EH (cell line): ENCODE measurements around the gene INSIG2.

Source experiments
- DNase-seq: peaks from one replicate; pipeline ENCODE4 v3.0.0-alpha.2; 2015; ENCODE audit warnings: low read depth

The INSIG2 gene

GRCh38 chr2:118088051-118089024, at the start of gene INSIG2:
TSS of gene INSIG2 (plus strand) at chr2:118088471. CDS start at chr2:118096557, 8,086 bp downstream.
- peak; percentile 95 for DNase-seq

DNA sequence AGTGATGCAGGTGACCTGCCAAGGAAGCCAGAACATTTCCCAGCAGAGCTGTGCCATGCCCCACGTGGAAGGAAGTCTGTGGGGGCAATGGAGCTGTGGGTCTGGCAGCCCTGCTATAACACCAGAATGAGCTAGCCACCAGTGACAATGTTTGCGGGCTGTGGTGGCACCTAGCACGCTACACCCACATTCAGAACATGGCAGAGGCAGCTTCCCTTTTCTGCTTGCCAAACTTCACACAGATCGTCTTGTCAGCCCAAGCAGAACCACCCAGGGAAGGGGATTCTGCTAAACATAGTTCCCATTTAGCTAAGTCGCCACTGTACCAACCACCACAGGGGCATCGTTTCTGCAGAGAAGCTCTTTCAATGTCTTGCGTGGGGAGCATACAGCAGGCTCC, 47.4 kb upstream of the INSIG2 start:
- no peak for DNase-seq

- DNase-seq: no peak
Measured at GRCh38 chr2:118044103-118044716, 44.1 kb upstream of the INSIG2 start.

- no peak for DNase-seq
Measured at GRCh38 chr2:118044854-118045253, 43.4 kb upstream of the INSIG2 start.

DNA sequence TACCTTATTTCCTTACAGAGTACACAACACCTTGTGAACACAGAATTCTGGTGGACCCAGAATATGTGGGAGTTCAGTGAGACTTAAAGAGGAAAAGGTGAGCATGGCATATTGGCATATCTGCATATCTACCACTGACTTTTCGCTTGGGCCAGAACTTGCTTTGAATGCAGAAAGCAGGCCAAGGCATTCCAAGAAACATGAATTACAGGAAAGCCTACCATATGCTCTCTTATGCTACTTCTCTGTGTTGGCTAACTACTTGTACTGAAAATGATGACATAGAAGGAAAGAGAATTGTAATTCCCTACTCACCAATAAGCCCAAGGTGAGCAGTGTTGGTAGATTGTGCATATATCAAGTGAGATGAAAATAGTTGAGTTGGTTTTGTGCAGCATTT, 43.0 kb upstream of the INSIG2 start:
- no peak for DNase-seq

DNA sequence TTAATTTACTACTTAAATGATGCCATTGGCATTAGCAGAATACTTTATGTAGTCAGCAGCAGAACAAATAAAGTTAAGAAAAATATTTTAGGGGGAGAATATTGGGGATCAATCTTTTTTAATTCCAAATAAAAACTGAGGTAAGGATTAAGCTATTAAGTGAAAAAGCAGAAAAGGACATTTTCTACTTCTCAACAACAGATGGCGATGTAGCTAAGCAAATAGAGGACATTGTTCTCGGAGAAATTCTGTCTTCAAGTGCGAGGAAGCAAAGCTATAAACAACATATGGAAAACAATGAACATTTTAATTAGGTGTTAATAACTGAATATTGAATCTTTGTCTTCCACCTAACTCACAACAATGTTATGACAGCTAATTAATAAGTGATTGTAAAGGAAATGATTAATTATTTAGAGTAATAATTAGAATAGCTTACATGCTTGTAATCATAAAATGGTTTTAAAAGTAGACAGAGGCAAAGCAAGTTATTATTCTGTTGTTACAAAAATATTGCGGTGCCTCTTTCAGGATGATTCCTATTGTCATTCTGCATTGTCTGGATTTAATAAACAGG, 41.5 kb upstream of the INSIG2 start:
- peak; percentile 50 for DNase-seq

DNA sequence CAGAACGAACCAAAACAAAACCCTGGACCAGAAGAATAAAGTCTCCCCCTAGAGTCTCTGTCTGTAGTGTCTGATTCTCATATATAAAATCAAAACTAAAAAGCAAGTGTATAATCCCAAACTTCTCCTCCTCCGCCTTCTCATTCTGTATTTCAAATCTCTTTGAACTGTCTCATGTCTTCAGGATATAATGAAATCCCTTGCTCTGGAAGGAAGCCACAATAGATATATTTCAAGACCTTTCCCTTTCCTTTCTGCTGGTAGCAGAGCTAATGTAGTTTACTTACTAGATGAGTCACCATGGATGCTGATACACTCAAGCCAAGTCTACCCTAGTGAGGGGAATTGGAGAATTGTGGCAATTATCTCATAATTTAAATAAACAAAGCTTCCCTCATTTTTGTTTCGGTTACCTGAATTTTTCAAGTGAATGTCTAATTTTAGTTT, 40.9 kb upstream of the INSIG2 start:
- peak; percentile 44 for DNase-seq

GRCh38 chr2:118048401-118048800, 39.9 kb upstream of the INSIG2 start:
- peak; percentile 12 for DNase-seq

- DNase-seq: no peak
Measured at GRCh38 chr2:118049140-118049815, 39.0 kb upstream of the INSIG2 start.

DNA sequence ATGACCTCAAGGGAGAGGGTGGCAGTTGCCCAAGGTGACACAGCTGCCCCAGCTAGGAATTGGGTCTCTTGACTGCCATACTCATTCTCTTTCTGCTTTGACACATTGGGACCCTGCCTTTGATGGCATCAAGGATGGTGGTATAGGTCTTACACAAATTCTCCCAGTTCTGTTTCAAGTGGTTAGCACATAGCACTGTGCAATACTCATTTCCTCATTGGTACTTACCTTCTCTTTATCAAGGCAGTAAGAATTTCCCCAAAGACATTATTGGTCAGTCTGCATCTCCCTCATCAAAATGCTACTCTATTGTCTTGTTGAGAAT, 38.5 kb upstream of the INSIG2 start:
- no peak for DNase-seq

GRCh38 chr2:118050386-118050785, 37.9 kb upstream of the INSIG2 start:
- peak; percentile 43 for DNase-seq

DNA sequence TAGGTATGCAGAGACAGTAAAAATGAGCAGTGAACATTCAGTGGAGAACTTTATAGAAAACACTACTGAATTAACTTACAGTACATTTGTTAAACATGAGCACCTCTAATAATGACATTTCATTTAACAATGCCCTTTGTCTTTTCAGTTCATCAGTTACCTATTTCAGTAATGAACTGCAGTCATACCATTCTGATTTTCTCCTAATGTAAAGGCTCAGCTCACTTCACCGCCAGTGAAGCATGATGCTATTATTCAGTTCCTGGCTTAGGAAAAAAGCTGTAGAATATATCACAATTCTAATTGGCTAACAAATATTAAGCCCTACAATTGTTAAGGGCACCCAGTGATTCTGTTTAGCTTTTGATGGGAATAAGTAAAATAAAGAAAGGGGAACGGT, 37.3 kb upstream of the INSIG2 start:
- no peak for DNase-seq

- DNase-seq: no peak
Measured at GRCh38 chr2:118051826-118052358, 36.4 kb upstream of the INSIG2 start.

DNA sequence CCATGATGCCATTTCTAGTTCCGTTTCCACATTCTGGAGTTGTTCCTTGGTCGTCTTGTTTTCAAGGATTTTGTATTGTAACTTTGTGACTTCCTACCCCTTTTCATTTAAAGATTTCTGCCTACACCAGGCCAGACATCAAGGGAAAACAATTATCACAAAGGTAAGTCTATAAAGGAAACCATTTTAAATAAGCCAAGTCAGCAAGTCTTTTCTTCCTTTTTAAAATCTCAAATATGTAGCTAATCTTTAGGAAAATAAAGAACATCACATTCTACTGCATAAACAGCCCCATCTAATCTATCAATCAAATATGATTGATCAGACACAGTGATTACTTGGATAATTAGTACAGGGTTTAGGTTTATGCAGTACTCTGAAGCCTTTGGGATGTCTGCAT, 35.8 kb upstream of the INSIG2 start:
- no peak for DNase-seq

DNA sequence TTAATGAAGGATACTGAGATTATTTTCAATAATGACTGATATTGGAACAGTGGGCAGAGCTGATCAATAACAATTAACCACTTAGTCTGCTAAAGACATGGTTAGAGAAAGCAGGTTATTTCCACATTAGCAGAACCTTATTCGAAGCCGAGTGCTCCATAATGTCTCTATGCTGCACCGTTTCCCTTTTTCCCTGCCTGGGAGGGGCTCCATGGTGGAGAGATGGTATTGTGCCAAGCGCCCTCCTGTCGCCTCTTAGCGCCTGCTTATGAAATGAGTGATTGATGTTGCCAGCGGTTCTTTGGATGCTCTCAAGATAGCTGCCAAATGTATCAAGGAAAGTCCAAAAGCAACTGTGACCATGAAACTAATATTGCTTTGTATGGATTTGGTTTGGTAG, 34.6 kb upstream of the INSIG2 start:
- no peak for DNase-seq

GRCh38 chr2:118054213-118055008, 33.9 kb upstream of the INSIG2 start:
- no peak for DNase-seq

GRCh38 chr2:118055512-118056164, 32.6 kb upstream of the INSIG2 start:
- no peak for DNase-seq

DNA sequence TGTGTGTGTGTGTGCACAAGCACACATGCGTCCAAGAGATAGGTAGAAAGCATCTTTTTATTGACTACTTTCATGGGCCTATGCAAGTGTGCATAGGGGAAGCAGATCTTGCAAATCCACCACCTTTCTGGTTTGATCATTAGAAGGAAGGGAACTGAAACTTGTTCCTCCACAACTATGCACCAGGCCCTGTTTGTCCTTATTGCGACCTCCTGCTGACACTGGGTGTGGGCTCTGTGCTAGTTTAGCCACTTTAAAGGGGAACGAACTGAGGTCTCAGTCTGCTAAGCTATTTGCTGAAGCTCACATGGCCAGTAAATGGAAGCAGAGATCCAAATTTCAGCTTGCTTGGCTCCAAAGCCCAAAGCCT, 32.1 kb upstream of the INSIG2 start:
- DNase-seq: no peak

GRCh38 chr2:118056801-118057200, 31.5 kb upstream of the INSIG2 start:
- no peak for DNase-seq

DNA sequence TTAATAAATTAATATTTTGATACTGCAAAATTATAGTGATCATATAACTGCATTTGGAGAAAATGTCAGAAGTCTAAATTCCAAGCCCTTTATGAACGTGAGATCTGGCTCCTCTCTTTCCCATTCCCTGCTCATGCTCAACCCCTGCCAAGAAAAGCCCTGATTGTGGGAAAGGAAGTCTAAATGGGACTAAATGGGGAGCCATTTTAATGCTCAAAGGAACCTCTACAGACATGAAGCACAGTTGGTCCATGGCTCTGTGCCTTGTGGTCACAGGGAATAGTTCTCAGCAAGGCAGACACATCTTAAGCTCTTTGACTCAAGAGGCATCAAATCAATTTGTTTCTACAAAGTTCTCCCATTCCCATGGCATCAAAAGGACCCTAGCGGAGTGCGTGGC, 29.3 kb upstream of the INSIG2 start:
- peak; percentile 26 for DNase-seq

GRCh38 chr2:118059919-118060478, 28.3 kb upstream of the INSIG2 start:
- DNase-seq: peak; percentile 78
